ENCODE data around the gene CRYBG3.
A peak's percentile ranks its signal among the peaks of the same experiment; 100 is the strongest.
"Not testable (repeated sequence)": the region's sequence is repeated elsewhere in the genome, so short reads cannot be mapped to it uniquely, and the experiment has no call there.

Gene CRYBG3

GRCh38 chr3:97821774-97822358, at the start of gene CRYBG3:
CRYBG3 (plus strand) TSS chr3:97822011; CDS start chr3:97822207, 196 bp downstream.
- peak; percentile 80 for DNase-seq

- DNase-seq = no peak
These were observed 48.9 kb upstream of the CRYBG3 start for GRCh38 chr3:97772926-97773325.

GRCh38 chr3:97778152-97778551, 43.7 kb upstream of the CRYBG3 start:
- no peak for DNase-seq

- DNase-seq = peak; percentile 75
These were observed 28.3 kb upstream of the CRYBG3 start for GRCh38 chr3:97793420-97794019.

GRCh38 chr3:97795951-97796350, 25.9 kb upstream of the CRYBG3 start:
- DNase-seq = no peak

GRCh38 chr3:97804471-97804870, 17.3 kb upstream of the CRYBG3 start:
- no peak for DNase-seq

- DNase-seq = no peak
These were observed 10.9 kb upstream of the CRYBG3 start for GRCh38 chr3:97810779-97811390.

- peak; percentile 20 for DNase-seq
These were observed 6.5 kb upstream of the CRYBG3 start for GRCh38 chr3:97815149-97815917.

- DNase-seq = no peak
These were observed 5.0 kb upstream of the CRYBG3 start for GRCh38 chr3:97816811-97817210.

GRCh38 chr3:97817965-97818364, 3.8 kb upstream of the CRYBG3 start:
- DNase-seq = no peak

- no peak for DNase-seq
These were observed 1.0 kb upstream of the CRYBG3 start for GRCh38 chr3:97820780-97821179.

- DNase-seq = no peak
These were observed 481 bp upstream of the CRYBG3 start for GRCh38 chr3:97821287-97821773.

- DNase-seq = peak; percentile 8
These were observed 556 bp downstream of the CRYBG3 start for GRCh38 chr3:97822359-97822775.

GRCh38 chr3:97823046-97824004, 1.5 kb downstream of the CRYBG3 start:
- no peak for DNase-seq

- no peak for DNase-seq
These were observed 3.3 kb downstream of the CRYBG3 start for GRCh38 chr3:97825101-97825500.

GRCh38 chr3:97827741-97828471, 6.1 kb downstream of the CRYBG3 start:
- DNase-seq = no peak

- DNase-seq = no peak
These were observed 7.4 kb downstream of the CRYBG3 start for GRCh38 chr3:97829198-97829597.

- no peak for DNase-seq
These were observed 8.8 kb downstream of the CRYBG3 start for GRCh38 chr3:97830638-97831037.

- no peak for DNase-seq
These were observed 9.3 kb downstream of the CRYBG3 start for GRCh38 chr3:97831140-97831539.

GRCh38 chr3:97833184-97833583, 11.4 kb downstream of the CRYBG3 start:
- DNase-seq = not testable (repeated sequence)

GRCh38 chr3:97835761-97836160, 13.9 kb downstream of the CRYBG3 start:
- no peak for DNase-seq

- DNase-seq = no peak
These were observed 16.6 kb downstream of the CRYBG3 start for GRCh38 chr3:97838393-97838792.
